ENCODE data around the gene UBASH3B.

- TF ChIP-seq CTBP1 (IDR thresholded peaks at IDR 0.05; ENCODE audit: borderline replicate concordance): no peak
- no peak for TF ChIP-seq FOXK2 (IDR thresholded peaks at IDR 0.05)
- TF ChIP-seq ELF4 (IDR thresholded peaks at IDR 0.05): no peak
Observed at GRCh38 chr11:122749005-122749687, 93.6 kb downstream of the UBASH3B start.

All from HEK293T (cell line).